Caki2 (cell line): ENCODE measurements around the gene HOXD1. TPM values are rescaled to one million over a fixed set of nuclear protein-coding genes. Genes with fewer than 3 reads are reported as not detected.

Experiments
- DNase-seq: peaks from one replicate; pipeline ENCODE4 v3.0.0-alpha.2; 2015; ENCODE audit warnings: low read depth
- in situ Hi-C: cut with HindIII; loops from 2 replicates; pipeline ENCODE4 v1.10.0; 2016; ENCODE audit warnings: low sequenced_read_pairs, low pct_unique_long_range_greater_than_20kb, mixed read lengths
- total RNA-seq: library from RNA; depleted of rRNA; stranded (reverse); fragments of >200 nt; shearing (Covaris generic); gene quantifications from 2 replicates; pipeline ENCODE4 v1.2.3, GENCODE V29; 2014; ENCODE audit warnings: low replicate concordance

Gene HOXD1
- total RNA-seq, 1 experiment from 2014 or later, result 2.4 TPM

GRCh38 chr2:176162911-176163671 is 25.4 kb upstream of the HOXD1 start:
- no peak for DNase-seq
- in situ Hi-C loops, result no loop called here

DNA sequence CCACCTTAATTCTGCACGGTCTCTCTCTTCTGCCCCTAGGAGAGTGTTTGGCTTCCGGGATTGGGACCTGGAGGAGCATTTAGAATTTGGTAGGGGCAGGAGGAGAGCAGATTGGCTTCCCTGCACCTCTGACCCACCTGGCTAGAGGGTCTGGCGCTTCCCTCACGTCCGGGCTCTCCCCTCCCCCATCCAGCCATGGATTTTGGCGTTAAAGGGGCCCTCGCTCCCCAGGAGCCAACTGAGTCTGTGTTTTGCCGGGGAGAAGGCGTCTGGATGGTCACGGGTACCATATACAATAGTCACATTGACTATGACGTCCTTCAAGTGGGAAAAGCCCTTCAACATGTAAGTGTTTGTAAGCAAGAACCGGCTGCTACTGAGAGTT is 24.8 kb upstream of the HOXD1 start:
- DNase-seq, result no peak
- in situ Hi-C loops, result no loop called here

GRCh38 chr2:176164201-176164600 is 24.3 kb upstream of the HOXD1 start:
- in situ Hi-C loops, result no loop called here
- DNase-seq, result no peak

- in situ Hi-C loops, result no loop called here
- no peak for DNase-seq
These were observed 23.7 kb upstream of the HOXD1 start for GRCh38 chr2:176164611-176165369.

GRCh38 chr2:176165370-176166050 is 23.0 kb upstream of the HOXD1 start:
- DNase-seq, result no peak
- in situ Hi-C loops, result no loop called here

GRCh38 chr2:176166272-176166671 is 22.2 kb upstream of the HOXD1 start:
- DNase-seq, result no peak
- in situ Hi-C loops, result no loop called here

DNA sequence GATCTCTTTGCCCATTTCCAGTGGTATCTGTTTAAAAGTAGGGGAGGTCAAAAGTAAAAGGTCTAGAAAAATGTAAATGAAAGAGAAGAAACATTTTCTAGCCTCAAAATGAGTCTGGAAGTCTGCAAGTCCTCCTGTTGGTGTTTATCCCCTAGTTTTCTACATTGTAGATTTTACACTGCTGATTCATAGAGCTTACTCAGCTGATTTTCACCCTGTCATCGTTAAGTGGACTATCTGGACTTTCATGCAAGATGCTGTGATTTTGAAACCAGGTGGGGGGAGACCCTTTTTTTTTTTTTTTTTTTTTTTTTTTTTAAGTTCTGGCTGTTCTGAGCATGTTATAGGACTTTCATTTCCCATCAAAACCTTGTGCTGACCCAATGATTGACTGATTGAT is 21.1 kb upstream of the HOXD1 start:
- in situ Hi-C loops, result no loop called here
- no peak for DNase-seq

GRCh38 chr2:176169181-176169580 is 19.3 kb upstream of the HOXD1 start:
- DNase-seq, result no peak
- in situ Hi-C loops, result no loop called here

DNA sequence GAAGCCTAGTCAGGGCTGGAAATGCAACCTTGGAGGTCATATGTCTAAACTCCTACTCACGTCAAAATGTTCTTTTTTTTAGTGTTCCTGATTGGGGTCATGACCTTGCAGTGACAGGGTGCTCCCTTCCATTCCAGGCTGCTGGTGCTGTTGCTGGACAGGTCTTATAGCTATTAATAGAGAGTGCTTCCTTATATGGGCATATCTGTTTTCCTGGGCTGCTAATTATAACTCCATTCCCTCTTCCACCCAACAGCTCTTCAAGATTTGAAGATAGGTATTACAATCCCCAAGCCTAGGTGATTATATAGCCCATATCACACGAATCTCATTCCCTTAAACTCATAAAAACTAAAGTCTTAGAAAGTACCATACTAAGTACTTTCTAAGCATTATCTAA is 18.8 kb upstream of the HOXD1 start:
- in situ Hi-C loops, result no loop called here
- DNase-seq, result no peak

DNA sequence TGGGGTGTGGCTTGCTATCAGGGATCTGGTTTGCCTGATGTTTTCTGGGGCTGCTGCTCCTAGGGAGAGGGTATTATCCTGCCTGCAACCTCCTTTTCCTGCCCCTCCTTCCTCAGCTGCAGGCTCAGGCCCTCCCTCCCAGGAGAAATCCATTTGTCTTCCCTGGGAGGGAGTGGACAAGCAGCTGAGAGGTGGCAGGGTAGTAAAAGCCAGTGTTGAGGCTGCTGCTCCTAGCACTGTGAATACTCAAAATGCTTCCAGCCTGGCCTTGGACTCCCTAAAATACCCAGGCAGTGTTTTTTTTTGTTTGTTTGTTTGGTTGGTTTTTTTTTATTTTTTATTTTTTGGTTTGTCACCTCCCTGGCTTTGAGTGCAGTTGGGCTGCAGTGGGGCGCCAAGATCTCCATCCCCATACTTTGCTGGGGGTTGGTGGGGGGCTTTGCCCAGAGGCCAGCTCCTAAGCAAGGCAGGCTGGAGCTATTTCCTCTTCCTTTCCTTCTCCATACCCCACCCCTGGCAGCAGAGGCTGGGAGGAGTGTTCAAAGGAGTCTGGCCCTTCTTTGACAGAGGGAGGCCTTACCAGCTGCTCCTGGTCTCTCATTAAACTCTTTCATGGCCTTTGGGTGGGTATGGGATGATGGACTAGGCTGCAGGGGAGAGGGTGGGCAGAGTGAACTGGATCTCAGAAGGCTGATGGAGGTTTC is 17.7 kb upstream of the HOXD1 start:
- DNase-seq, result no peak
- in situ Hi-C loops, result no loop called here

DNA sequence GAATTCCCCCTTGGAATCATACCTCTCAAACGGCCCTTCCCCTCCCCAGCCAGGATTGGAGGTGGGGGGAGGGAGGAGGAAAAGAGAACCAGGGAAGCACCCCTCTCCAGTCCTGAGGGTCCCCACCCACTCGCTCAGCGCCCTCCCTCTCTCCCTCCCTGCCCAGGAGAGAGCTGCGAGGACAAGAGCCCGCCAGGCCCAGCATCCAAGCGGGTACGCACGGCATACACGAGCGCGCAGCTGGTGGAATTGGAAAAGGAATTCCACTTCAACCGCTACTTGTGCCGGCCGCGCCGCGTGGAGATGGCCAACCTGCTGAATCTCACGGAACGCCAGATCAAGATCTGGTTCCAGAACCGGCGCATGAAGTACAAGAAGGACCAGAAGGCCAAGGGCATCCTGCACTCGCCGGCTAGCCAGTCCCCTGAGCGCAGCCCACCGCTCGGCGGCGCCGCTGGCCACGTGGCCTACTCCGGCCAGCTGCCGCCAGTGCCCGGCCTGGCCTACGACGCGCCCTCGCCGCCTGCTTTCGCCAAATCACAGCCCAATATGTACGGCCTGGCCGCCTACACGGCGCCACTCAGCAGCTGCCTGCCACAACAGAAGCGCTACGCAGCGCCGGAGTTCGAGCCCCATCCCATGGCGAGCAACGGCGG is 17.0 kb upstream of the HOXD1 start:
- DNase-seq, result no peak
- in situ Hi-C loops, result no loop called here

DNA sequence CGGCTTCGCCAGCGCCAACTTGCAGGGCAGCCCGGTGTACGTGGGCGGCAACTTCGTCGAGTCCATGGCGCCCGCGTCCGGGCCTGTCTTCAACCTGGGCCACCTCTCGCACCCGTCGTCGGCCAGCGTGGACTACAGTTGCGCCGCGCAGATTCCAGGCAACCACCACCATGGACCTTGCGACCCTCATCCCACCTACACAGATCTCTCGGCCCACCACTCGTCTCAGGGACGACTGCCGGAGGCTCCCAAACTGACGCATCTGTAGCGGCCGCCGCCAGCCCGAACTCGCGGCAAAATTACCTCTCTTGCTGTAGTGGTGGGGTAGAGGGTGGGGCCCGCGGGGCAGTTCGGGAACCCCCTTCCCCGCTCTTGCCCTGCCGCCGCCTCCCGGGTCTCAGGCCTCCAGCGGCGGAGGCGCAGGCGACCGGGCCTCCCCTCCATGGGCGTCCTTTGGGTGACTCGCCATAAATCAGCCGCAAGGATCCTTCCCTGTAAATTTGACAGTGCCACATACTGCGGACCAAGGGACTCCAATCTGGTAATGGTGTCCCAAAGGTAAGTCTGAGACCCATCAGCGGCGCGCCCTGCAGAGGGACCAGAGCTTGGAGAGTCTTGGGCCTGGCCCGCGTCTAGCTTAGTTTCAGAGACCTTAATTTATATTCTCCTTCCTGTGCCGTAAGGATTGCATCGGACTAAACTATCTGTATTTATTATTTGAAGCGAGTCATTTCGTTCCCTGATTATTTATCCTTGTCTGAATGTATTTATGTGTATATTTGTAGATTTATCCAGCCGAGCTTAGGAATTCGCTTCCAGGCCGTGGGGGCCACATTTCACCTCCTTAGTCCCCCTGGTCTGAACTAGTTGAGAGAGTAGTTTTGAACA is 16.2 kb upstream of the HOXD1 start:
- no peak for DNase-seq
- in situ Hi-C loops, result no loop called here

- in situ Hi-C loops, result no loop called here
- DNase-seq, result no peak
These were observed 15.4 kb upstream of the HOXD1 start for GRCh38 chr2:176172895-176173566.

GRCh38 chr2:176173567-176174381 is 14.7 kb upstream of the HOXD1 start:
- DNase-seq, result no peak
- in situ Hi-C loops, result no loop called here

GRCh38 chr2:176174382-176174823 is 14.1 kb upstream of the HOXD1 start:
- in situ Hi-C loops, result no loop called here
- DNase-seq, result no peak
